IMR-90 (cell line): ENCODE measurements around the gene CLIC4. TPM values are rescaled to one million over a fixed set of nuclear protein-coding genes. Genes with fewer than 3 reads are reported as not detected.
A peak's percentile ranks its signal among the peaks of the same experiment; 100 is the strongest.

Source experiments
- ATAC-seq: fragments of 200-7000 bp; cut with Tn5 transposase; 2 replicates; pipeline ENCODE4 v1.9.1; 2020; ENCODE audit warnings: low read depth, mild to moderate bottlenecking, moderate library complexity
- BruUV-seq: library from RNA; stranded (reverse); fragments of 400-500 nt; replicated peaks from 2 replicates; lab custom pipeline; 2021; lab: Mats Ljungman, UMichigan
- CTCF ChIA-PET: fragments of 300-600 bp; formaldehyde crosslinking; extraction: SDS; loops from one replicate; lab custom pipeline; 2021; ENCODE audit warnings: antibody characterized with exemption; lab: Yijun Ruan, JAX
- POLR2A ChIA-PET: fragments of 300-600 bp; sonication (Branson Sonifier 250); formaldehyde crosslinking; loops from one replicate; lab custom pipeline; 2022; ENCODE audit warnings: antibody characterized with exemption; ENCODE audit not compliant: unreplicated experiment; lab: Charles Lee
- DNase-seq: peaks from one replicate; pipeline ENCODE4 v3.0.0; 2013
- H2AFZ ChIP-seq: replicated peaks from 2 replicates; pipeline ENCODE3; 2013; ENCODE audit warnings: low read length, mild to moderate bottlenecking; ENCODE audit not compliant: poor library complexity
- H2AK5ac ChIP-seq: 2 replicates; pipeline ENCODE4 v1.6.1; 2013; ENCODE audit warnings: low read depth, low read length, inconsistent platforms
- H2AK9ac ChIP-seq: replicated peaks from 2 replicates; pipeline ENCODE3; 2013; ENCODE audit warnings: mild to moderate bottlenecking, low read depth, low read length, moderate library complexity; ENCODE audit not compliant: poor library complexity
- H2BK120ac ChIP-seq: 2 replicates; pipeline ENCODE4 v1.6.1; 2013; ENCODE audit warnings: low read depth, low read length, inconsistent platforms
- H2BK15ac ChIP-seq: 3 replicates; pipeline ENCODE4 v1.6.1; 2013; ENCODE audit warnings: low read depth, low read length, inconsistent platforms
- H2BK20ac ChIP-seq: 2 replicates; pipeline ENCODE4 v1.6.1; 2013; ENCODE audit warnings: low read depth, mild to moderate bottlenecking, inconsistent platforms, low read length, moderate library complexity
- H2BK5ac ChIP-seq: 2 replicates; pipeline ENCODE4 v1.6.1; 2013; ENCODE audit warnings: mild to moderate bottlenecking, low read depth, low read length, inconsistent platforms; ENCODE audit not compliant: poor library complexity, severe bottlenecking
- H3K14ac ChIP-seq: replicated peaks from 2 replicates; pipeline ENCODE4 v1.6.1; 2013; ENCODE audit warnings: low read depth, low read length, inconsistent platforms
- H3K18ac ChIP-seq: 2 replicates; pipeline ENCODE4 v1.6.1; 2013; ENCODE audit warnings: low read depth, low read length, control low read depth
- H3K23ac ChIP-seq: 2 replicates; pipeline ENCODE4 v1.6.1; 2013; ENCODE audit warnings: low read depth, low read length, inconsistent platforms
- H3K27ac ChIP-seq: 2 replicates; pipeline ENCODE4 v1.5.1; 2013; ENCODE audit warnings: mild to moderate bottlenecking, control low read depth, low read length; ENCODE audit not compliant: insufficient read depth
- H3K27me3 ChIP-seq: 2 replicates; pipeline ENCODE4 v1.6.1; 2013; ENCODE audit warnings: low read length; ENCODE audit not compliant: control insufficient read depth, insufficient read depth
- H3K36me3 ChIP-seq: 2 replicates; pipeline ENCODE4 v1.6.1; 2013; ENCODE audit warnings: low read length, mixed read lengths; ENCODE audit not compliant: control insufficient read depth, insufficient read depth
- H3K4ac ChIP-seq: 2 replicates; pipeline ENCODE4 v1.6.1; 2013; ENCODE audit warnings: low read depth, low read length, inconsistent platforms
- H3K4me1 ChIP-seq: 2 replicates; pipeline ENCODE4 v1.6.1; 2013; ENCODE audit warnings: low read length, mixed read lengths; ENCODE audit not compliant: control insufficient read depth, insufficient read depth
- H3K4me2 ChIP-seq: 2 replicates; pipeline ENCODE4 v1.6.1; 2013; ENCODE audit warnings: low read depth, mild to moderate bottlenecking, control low read depth, low read length, moderate library complexity
- H3K4me3 ChIP-seq: 2 replicates; pipeline ENCODE4 v1.5.1; 2013; ENCODE audit warnings: low read depth, mild to moderate bottlenecking, control low read depth, low read length, moderate library complexity; ENCODE audit not compliant: insufficient read depth
- H3K56ac ChIP-seq: 2 replicates; pipeline ENCODE4 v1.6.1; 2013; ENCODE audit warnings: low read length, inconsistent platforms; ENCODE audit not compliant: insufficient read depth; ENCODE audit errors: extremely low read depth
- H3K79me1 ChIP-seq, 2 experiments: 2 replicates each; pipeline ENCODE4 v1.6.1; 2013; ENCODE audit warnings: low read length in 2 of 2, inconsistent platforms in 1 of 2, low read depth in 1 of 2
- H3K9ac ChIP-seq: 2 replicates; pipeline ENCODE4 v1.6.1; 2013; ENCODE audit warnings: low read depth, low read length, control low read depth
- H3K9me1 ChIP-seq: 2 replicates; pipeline ENCODE4 v1.6.1; 2013; ENCODE audit warnings: low read length, inconsistent platforms; ENCODE audit not compliant: insufficient read depth
- H3K9me3 ChIP-seq: 2 replicates; pipeline ENCODE4 v1.6.1; 2013; ENCODE audit warnings: low read length; ENCODE audit not compliant: control insufficient read depth, insufficient read depth
- H4K20me1 ChIP-seq: 2 replicates; pipeline ENCODE4 v1.6.1; 2013; ENCODE audit warnings: low read length, inconsistent platforms; ENCODE audit not compliant: insufficient read depth
- H4K5ac ChIP-seq: 2 replicates; pipeline ENCODE4 v1.6.1; 2013; ENCODE audit warnings: mild to moderate bottlenecking, low read depth, low read length, control low read depth
- H4K8ac ChIP-seq, 2 experiments: 2 replicates each; pipeline ENCODE4 v1.6.1; 2013; ENCODE audit warnings: low read depth in 2 of 2, low read length in 2 of 2, control low read depth in 1 of 2, inconsistent platforms in 1 of 2
- H4K91ac ChIP-seq: 2 replicates; pipeline ENCODE4 v1.6.1; 2013; ENCODE audit warnings: low read depth, low read length, inconsistent platforms; ENCODE audit not compliant: insufficient read depth
- BHLHE40 ChIP-seq: fragments of 150-350 bp; IDR thresholded peaks from 2 replicates; pipeline ENCODE4 v1.6.1; 2016; ENCODE audit warnings: mild to moderate bottlenecking, low read depth, low read length
- CEBPB ChIP-seq: IDR thresholded peaks from 2 replicates; pipeline ENCODE4 v1.6.1; 2012; ENCODE audit warnings: low read depth, low read length, improper control_type of control experiment
- CHD1 ChIP-seq: IDR thresholded peaks from 2 replicates; pipeline ENCODE4 v1.6.1; 2012; ENCODE audit warnings: low read depth, low read length, improper control_type of control experiment
- FOS ChIP-seq: fragments of 150-350 bp; IDR thresholded peaks from 2 replicates; pipeline ENCODE4 v1.6.1; 2016; ENCODE audit warnings: low read depth, low read length
- MAFK ChIP-seq: IDR thresholded peaks from 2 replicates; pipeline ENCODE4 v1.6.1; 2012; ENCODE audit warnings: low read depth, low read length, improper control_type of control experiment
- MXI1 ChIP-seq: IDR thresholded peaks from 2 replicates; pipeline ENCODE4 v1.6.1; 2012; ENCODE audit warnings: low read depth, mild to moderate bottlenecking, low read length, moderate library complexity, borderline replicate concordance
- NFE2L2 ChIP-seq: fragments of 150-350 bp; IDR thresholded peaks from 2 replicates; pipeline ENCODE4 v1.6.1; 2016; ENCODE audit warnings: low read depth, mild to moderate bottlenecking, low read length
- RAD21 ChIP-seq: IDR thresholded peaks from 2 replicates; pipeline ENCODE4 v1.6.1; 2012; ENCODE audit warnings: low read length, improper control_type of control experiment
- RCOR1 ChIP-seq: IDR thresholded peaks from 2 replicates; pipeline ENCODE4 v1.6.1; 2012; ENCODE audit warnings: mild to moderate bottlenecking, low read length, improper control_type of control experiment; ENCODE audit not compliant: insufficient replicate concordance
- SMC3 ChIP-seq: fragments of 150-350 bp; IDR thresholded peaks from 2 replicates; pipeline ENCODE4 v1.6.1; 2016; ENCODE audit warnings: low read depth, mild to moderate bottlenecking, antibody characterized with exemption, low read length, moderate library complexity
- WGBS, 2 experiments: methylation state at CpG; one replicate each; pipeline versions ENCODE4 v1.1.5 to v1.1.7; 2013; ENCODE audit warnings: missing lambda C conversion rate in 2 of 2; ENCODE audit not compliant: insufficient read length in 1 of 2; ENCODE audit errors: extremely low coverage in 2 of 2; 5-methylcytosine and 5-hydroxymethylcytosine counted together
- dilution Hi-C: fragments of 300-500 bp; cut with HindIII; formaldehyde crosslinking; loops from one replicate; pipeline ENCODE4 v1.14.3; 2018; ENCODE audit warnings: low sequenced_read_pairs; ENCODE audit not compliant: unreplicated experiment
- in situ Hi-C: fragments of 300-500 bp; cut with MboI; formaldehyde crosslinking; loops from 3 replicates; pipeline ENCODE4 v1.14.3; 2019; ENCODE audit warnings: low sequenced_read_pairs, inconsistent platforms, mixed read lengths
- intact Hi-C: fragments of 100-400 bp; cut with micrococcal nuclease; formaldehyde crosslinking; loops from 2 replicates; pipeline ENCODE4 v1.10.0; 2022
- polyA plus RNA-seq, 3 experiments: library from polyadenylated mRNA; depleted of rRNA; stranded (reverse); fragments of >200 nt; gene quantifications; 2 replicates each; pipeline ENCODE4 v1.2.3, GENCODE V29; 2012; ENCODE audit warnings: low replicate concordance in 1 of 3
- total RNA-seq: library from RNA; depleted of rRNA; stranded (reverse); fragments of >200 nt; gene quantifications from 2 replicates; pipeline ENCODE4 v1.2.3, GENCODE V29; 2012
- TF ChIP-seq, protein P1 (sequence below): fragments of 150-350 bp; IDR thresholded peaks from 2 replicates; pipeline ENCODE4 v1.6.1; 2016; ENCODE audit warnings: low read depth, mild to moderate bottlenecking, low read length, moderate library complexity, borderline replicate concordance
- TF ChIP-seq, protein P2 (sequence below): conservative IDR thresholded peaks from 2 replicates; pipeline ENCODE4 v1.5.1; 2012; ENCODE audit warnings: mild to moderate bottlenecking, low read depth, low read length, improper control_type of control experiment
- TF ChIP-seq, protein P3 (sequence below): fragments of 150-350 bp; IDR thresholded peaks from 2 replicates; pipeline ENCODE4 v1.6.1; 2017; ENCODE audit warnings: mild to moderate bottlenecking, antibody characterized with exemption, low read length, low read depth

CLIC4 gene
- total and polyA plus RNA-seq, 2 of the 4 experiments (the other 2 are of a cell fraction): 242 to 392 TPM

DNA sequence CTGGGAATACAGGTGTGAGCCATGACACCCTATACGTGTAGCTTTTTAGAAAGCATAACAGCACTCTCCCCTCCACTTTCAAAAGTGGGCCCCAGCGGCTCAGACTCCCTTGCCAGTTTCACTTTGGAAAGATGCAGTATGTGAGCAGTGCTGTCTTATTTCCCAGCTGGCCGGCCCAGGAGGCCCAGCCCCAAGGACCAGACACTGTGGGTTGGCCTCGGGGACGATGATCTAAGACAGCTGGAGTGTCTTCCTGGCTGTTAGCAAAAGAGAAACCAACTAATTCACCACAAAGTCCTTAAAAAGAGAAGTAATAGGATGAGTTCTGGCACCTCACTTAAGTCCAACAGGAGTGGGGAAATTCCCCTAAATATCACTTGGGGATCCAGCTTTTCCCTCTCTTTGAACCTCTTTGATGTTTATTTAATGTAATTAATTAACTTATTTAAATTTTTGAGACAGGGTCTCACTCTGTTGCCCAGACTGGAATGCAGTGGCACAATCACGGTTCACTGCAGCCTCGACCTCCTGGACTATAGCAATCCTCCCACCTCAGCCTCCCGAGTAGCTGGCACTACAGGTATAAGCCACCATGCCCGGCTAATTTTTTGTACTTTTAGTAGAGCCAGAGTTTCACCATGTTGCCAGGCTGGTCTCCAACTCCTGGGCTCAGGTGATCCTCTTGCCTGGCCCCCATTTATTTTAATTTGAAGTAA is 17.6 kb upstream of the CLIC4 start:
- Histone ChIP-seq H3K4me3 (peak overlapping the region; percentile 16; the same call in 1 of the 2 replicates), H3K36me3 (no peaks in the 10 kb centered on the region), H3K27me3 (no peaks in the 10 kb centered on the region), H3K23ac (peak overlapping the region; percentile 90; the same call in 1 of the 2 replicates), H3K9me3 (no peaks in the 10 kb centered on the region), H3K27ac (peak overlapping the region; percentile 89), H2BK120ac (peak overlapping the region; percentile 95), H3K14ac (peak overlapping the region; percentile 96), H3K4me2 (peak overlapping the region; percentile 82), H4K20me1 (no peaks in the 10 kb centered on the region), H3K9ac (peak overlapping the region; percentile 59), H2BK20ac (peak overlapping the region; percentile 95), H3K18ac (peak overlapping the region; percentile 39), H2BK15ac (peak overlapping the region; percentile 98; the same call in 2 of the 3 replicates), H3K79me1 (peaks cover 3 to 26% of the 10 kb centered on the region in 2 experiments; a peak in 3 of 4 replicates), H3K9me1 (peaks cover 20% of the 10 kb centered on the region), H2AFZ (peak overlapping the region; percentile 88), H2BK5ac (peak overlapping the region; percentile 92), H3K4ac (peak overlapping the region; percentile 97), H4K91ac (peak overlapping the region; percentile 82), H2AK5ac (peak overlapping the region; percentile 95), H2AK9ac (peak overlapping the region; percentile 95), H3K56ac (peak overlapping the region; percentile 46; the same call in 1 of the 2 replicates), H3K4me1 (peaks cover 26% of the 10 kb centered on the region), H4K8ac (peak overlapping the region; percentile 70 to 96), H4K5ac (peak overlapping the region; percentile 63)
- POLR2A ChIA-PET: interaction anchor here (0.7 kb wide), 1 partner anchor 14 kb away, joined by 3 read pairs; no protein-coding TSS in a partner anchor
- BruUV-seq: no TSS peak
- CTCF ChIA-PET: interaction anchor here (0.6 kb wide), 1 partner anchor 41 kb away, joined by 3 read pairs; no protein-coding TSS in a partner anchor
- dilution Hi-C loops (no loop called here), in situ Hi-C loops (no loop called here), intact Hi-C loops (no loop called here)
- DNase-seq (peak; percentile 93), ATAC-seq (peak; percentile 76)
- 38% methylated on average over 4 of the region's 9 CpGs; no CpG with 5 or more reads in 1 of the 2 experiments for WGBS, 2 experiments
- TF ChIP-seq SMC3 (peak; percentile 22; the same call in 1 of the 2 replicates), MXI1 (no peak), RCOR1 (peak; percentile 65), CEBPB (no peak), NFE2L2 (no peak), BHLHE40 (0 out of 2 replicates have a peak, but pooled peaks have one; percentile 9), MAFK (no peak), RAD21 (no peak), FOS (no peak), CHD1 (no peak)
- TF ChIP-seq, protein P1, sequence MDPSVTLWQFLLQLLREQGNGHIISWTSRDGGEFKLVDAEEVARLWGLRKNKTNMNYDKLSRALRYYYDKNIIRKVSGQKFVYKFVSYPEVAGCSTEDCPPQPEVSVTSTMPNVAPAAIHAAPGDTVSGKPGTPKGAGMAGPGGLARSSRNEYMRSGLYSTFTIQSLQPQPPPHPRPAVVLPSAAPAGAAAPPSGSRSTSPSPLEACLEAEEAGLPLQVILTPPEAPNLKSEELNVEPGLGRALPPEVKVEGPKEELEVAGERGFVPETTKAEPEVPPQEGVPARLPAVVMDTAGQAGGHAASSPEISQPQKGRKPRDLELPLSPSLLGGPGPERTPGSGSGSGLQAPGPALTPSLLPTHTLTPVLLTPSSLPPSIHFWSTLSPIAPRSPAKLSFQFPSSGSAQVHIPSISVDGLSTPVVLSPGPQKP: no peak
- TF ChIP-seq, protein P2, sequence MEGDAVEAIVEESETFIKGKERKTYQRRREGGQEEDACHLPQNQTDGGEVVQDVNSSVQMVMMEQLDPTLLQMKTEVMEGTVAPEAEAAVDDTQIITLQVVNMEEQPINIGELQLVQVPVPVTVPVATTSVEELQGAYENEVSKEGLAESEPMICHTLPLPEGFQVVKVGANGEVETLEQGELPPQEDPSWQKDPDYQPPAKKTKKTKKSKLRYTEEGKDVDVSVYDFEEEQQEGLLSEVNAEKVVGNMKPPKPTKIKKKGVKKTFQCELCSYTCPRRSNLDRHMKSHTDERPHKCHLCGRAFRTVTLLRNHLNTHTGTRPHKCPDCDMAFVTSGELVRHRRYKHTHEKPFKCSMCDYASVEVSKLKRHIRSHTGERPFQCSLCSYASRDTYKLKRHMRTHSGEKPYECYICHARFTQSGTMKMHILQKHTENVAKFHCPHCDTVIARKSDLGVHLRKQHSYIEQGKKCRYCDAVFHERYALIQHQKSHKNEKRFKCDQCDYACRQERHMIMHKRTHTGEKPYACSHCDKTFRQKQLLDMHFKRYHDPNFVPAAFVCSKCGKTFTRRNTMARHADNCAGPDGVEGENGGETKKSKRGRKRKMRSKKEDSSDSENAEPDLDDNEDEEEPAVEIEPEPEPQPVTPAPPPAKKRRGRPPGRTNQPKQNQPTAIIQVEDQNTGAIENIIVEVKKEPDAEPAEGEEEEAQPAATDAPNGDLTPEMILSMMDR: no peak
- TF ChIP-seq, protein P3, sequence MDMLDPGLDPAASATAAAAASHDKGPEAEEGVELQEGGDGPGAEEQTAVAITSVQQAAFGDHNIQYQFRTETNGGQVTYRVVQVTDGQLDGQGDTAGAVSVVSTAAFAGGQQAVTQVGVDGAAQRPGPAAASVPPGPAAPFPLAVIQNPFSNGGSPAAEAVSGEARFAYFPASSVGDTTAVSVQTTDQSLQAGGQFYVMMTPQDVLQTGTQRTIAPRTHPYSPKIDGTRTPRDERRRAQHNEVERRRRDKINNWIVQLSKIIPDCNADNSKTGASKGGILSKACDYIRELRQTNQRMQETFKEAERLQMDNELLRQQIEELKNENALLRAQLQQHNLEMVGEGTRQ: no peak
